Measurements from ENCODE around the gene LRRC55.

The LRRC55 gene

GRCh38 chr11:57203359-57203758, 21.6 kb downstream of the LRRC55 start:
- no peak for DNase-seq (ENCODE audit: low spot score)

DNA sequence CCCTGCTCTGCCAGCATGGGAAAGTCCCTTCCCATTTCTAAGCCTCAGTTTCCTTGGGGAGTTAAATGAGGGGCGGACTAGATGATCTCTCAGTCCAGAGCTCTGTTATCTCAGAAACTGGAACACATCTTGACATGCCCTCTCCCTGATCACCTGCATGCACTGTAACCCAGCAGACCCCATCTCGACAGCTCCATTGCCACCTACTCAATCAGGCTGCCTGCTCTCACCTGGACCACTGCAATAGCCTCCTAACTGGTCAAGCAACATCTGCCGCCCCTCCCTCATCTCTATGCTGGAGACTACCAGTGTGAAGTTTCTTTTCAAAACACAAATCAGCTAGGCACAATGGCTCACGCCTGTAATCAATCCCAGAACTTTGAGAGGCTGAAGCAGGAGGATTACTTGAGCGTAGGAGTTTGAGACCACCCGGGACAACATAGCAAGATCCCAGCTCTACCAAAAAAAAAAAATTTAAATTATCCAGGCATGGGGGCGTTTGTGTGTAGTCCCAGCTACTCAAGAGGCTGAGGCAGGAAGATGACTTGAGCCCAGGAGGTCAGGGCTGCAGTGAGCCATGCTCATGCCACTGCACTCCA, 22.2 kb downstream of the LRRC55 start:
- DNase-seq (ENCODE audit: low spot score): no peak

DNA sequence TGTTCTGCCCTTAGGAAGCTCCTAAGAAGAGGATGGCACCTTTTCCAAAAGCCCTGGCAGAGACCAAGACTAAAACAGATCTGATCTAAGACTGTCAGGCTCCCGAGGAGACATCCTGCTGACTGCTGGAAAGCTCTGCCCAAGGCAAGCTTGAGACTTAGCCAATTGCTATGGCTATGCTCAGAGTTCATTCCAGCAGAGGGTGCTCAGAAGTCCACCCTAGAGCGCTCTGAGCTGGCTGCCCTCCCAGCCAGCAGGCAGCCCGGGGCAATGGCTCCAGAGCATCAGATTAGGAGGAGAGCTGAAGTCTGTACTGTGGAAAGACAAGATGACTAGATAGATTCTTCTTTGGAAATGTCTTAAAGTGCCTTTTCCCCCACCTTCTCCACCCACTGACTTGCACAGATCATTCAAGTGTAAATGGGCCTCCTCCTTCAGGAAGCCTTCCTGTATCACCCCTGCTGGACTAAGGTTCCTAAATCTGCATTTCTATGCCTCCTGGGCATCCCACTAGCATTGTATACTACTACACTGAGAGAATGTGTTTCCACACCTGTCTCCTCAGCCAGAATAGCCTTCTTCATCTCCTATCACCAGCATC, 23.4 kb downstream of the LRRC55 start:
- DNase-seq (ENCODE audit: low spot score): no peak

- DNase-seq (ENCODE audit: low spot score): no peak
Observed at GRCh38 chr11:57207168-57207567, 25.4 kb downstream of the LRRC55 start.

GRCh38 chr11:57210781-57211180, 29.0 kb downstream of the LRRC55 start:
- no peak for DNase-seq (ENCODE audit: low spot score)

- no peak for DNase-seq (ENCODE audit: low spot score)
Observed at GRCh38 chr11:57213342-57214097, 31.8 kb downstream of the LRRC55 start.

GRCh38 chr11:57214098-57214417, 32.3 kb downstream of the LRRC55 start:
- no peak for DNase-seq (ENCODE audit: low spot score)

DNA sequence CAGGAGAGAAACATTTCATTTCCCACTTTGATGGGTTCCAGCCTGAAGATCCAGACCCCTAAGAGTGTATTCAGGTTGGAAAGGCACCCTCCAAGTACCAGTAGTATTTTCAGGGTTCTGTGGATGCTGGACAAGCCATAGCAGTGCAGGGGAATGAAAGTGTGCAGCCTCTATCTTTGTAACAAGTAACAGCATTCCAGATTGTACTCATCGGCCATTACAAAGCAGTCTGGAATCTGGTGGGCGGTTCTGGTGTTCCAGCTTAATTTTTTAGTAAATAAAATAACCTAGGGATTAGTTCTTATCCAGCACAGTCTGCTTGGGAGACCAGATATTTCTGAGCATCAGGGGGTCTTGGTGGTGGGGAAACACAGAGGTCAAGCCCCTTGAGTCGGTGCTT, 32.7 kb downstream of the LRRC55 start:
- no peak for DNase-seq (ENCODE audit: low spot score)

DNA sequence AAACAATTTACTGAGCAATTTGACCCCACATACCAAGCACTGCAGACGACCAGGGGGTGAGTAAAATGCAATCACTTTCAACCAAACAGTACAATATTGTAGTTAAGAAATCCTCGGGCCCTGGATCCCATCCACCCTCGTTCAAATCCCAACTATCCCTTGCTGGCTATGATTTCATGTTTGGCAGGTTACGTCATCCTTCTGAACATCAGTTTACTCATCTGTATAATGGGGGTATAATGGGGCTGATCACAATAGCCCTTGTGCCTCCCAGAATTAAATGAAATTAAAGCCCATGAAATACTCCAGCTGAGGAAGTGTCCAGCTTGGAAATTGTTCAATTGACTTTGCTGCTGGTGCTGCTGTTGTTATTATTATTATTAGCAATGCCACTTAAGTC, 34.7 kb downstream of the LRRC55 start:
- DNase-seq (ENCODE audit: low spot score): no peak

DNA sequence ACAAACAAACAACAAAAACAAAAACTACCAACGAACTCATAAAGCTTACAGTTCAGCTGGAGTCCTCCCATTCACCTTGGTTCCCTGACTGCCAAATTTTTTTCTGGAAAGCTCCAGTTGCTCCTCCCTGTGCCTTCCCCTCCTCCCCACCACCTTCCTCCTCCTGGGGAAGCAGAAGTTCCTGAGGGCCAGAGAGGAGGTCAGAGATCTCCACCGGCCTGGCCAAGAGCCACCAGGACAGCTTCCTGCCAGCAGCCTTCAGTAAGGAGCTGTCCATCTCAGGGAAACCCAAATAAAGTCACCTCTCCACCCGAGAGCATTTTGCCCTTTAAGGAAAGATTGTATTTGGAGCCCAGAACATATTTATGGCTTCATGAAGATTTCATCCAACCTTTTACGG, 35.3 kb downstream of the LRRC55 start:
- no peak for DNase-seq (ENCODE audit: low spot score)

GRCh38 chr11:57219021-57219627, 37.4 kb downstream of the LRRC55 start:
- DNase-seq (ENCODE audit: low spot score): no peak

GRCh38 chr11:57222239-57222638, 40.5 kb downstream of the LRRC55 start:
- no peak for DNase-seq (ENCODE audit: low spot score)

- no peak for DNase-seq (ENCODE audit: low spot score)
Observed at GRCh38 chr11:57223601-57224000, 41.8 kb downstream of the LRRC55 start.

- DNase-seq (ENCODE audit: low spot score): no peak
Observed at GRCh38 chr11:57224128-57224527, 42.4 kb downstream of the LRRC55 start.

- no peak for DNase-seq (ENCODE audit: low spot score)
Observed at GRCh38 chr11:57224537-57224936, 42.8 kb downstream of the LRRC55 start.

DNA sequence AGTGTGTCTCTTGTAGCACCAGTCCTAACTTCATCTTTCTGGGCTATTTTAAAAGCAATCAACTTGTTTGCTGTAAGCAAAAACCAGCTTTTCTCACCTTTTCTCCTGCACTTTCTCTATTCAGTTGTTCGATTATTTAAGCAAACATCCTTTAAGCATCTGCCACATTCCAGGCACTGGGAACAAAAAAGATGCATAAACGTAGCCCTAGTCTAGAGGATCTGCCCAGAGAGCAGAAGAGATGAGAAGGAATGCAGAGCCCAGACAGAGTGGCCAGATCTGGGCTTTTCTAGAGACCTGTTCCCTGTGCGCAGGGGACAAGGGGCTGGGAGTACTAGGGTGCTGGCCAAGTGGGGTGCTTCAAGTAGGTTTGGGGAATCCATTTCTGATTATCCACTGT, 46.8 kb downstream of the LRRC55 start:
- DNase-seq (ENCODE audit: low spot score): no peak

DNA sequence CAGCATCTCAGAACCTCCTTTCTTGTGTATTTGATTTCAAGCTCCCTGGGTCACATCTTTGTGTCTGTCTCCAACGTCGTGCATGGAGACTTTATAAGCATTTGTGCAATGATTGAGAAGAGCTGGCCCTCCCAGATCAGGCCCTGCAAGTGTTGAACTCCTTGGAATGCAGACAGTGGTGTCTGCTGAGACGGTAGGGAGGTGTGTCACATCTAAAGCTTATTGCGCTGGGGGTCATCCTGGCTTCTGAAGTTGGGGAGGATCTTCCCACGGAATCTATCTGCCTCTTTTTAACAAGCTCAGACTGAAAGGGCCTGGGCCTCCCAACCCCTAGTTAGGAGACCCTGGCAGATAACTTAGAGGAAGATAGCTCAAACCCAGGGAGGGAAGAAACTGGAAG, 48.6 kb downstream of the LRRC55 start:
- no peak for DNase-seq (ENCODE audit: low spot score)

DNA sequence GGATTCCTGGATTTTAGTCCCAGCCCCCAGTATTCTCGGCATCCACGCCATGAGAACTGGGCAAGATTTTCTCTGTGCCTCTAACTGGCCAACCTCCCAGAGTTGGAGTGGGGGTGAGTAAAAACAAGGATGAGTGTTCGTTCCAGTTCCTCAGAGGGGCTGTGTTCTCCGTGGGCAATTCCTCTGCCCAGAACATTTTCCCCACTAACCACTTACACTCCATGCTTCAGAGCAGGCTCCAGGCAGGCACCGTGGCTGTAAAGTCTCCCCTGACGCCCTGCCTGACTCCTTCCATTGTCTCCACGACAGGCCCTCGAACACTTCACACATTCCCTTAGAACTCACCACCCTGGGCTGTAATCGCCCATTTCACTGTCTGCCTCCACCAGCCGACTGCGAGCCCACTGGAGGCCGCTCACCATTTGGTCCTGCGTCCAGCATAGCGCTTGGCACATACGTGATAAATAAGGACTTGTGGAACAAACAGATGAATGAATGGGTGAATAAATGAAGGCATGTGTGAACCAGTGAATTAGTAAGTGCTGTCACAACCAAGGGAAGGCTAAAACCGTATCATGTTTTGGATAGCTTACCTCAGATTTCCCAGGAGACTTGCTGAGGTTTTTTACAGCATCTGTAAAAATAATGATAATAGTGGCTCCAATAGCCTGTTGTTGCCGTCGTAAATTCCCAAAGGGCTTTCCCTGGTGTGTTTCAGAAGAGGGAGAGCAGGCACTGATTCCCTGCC, 49.2 kb downstream of the LRRC55 start:
- DNase-seq (ENCODE audit: low spot score): peak; percentile 37

GRCh38 chr11:57231539-57232253, 49.9 kb downstream of the LRRC55 start:
- DNase-seq (ENCODE audit: low spot score): no peak

DNA sequence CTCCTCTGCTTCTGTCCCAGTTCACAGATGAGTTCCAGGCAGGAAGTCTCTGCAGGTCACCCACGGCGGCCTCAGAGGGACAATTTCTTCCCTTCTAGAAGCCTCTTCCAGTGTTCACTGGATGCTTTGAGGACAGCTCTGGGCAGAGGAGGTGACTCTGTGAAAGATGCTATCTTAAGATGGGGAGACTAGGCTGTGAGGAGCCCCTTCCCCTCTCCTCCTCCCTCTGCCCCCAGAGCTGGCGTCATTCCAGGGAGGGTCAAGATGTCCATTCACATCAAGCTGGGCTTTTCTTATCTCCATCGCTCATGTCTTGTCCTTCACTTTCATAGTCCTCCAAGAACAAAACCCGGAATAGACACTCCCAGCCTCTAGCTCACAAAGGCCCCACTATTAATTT, 51.9 kb downstream of the LRRC55 start:
- no peak for DNase-seq (ENCODE audit: low spot score)

DNA sequence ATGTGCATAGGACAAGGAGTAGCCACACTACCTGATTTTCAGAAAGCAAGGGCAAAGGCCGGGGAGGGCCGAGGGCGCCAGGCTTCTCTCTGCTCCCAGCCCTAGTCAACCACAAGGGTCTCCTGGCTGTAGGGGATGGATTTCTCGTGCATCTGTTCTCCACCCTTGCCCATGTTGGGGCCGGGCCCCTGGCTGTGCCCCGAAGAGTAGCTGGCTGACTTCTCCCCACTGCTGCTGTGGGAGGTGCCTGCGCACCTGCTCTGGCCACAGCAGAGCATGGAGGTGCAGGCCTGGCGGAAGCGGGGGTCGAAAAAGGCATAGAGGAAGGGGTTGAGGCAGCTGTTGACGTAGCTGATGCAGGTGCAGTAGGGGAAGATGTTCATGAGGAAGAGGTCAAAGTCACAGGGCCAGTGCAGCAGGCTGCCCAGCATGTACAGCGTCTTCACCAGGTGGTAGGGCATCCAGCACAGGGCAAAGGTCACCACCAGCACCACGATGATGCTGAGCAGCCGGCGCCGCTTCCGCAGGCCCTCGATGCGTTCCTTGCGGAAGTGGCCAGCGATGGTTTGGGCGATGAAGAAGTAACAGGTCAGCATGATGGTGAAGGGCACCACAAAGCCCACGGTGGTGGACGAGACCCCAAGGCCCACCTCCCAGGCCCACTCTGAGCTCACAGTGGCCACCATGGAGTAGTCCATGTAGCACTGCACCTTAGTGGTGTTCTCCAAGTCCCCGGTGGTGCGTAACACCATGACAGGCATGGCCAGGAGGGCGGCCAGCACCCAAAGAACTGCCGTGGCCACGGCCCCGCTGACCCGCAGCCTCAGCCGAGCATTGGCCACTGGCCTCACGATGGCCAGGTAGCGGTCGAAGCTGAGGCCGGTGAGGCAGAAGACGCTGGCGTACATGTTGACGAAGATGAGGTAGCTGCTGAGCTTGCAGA, 54.3 kb downstream of the LRRC55 start:
- no peak for DNase-seq (ENCODE audit: low spot score)
